HL-60 (cell line): ENCODE data around the gene HHAT.

Experiments
- GABPA ChIP-seq: IDR thresholded peaks from 2 replicates; pipeline ENCODE4 v1.6.1; 2012; ENCODE audit warnings: low read depth
- POLR2AphosphoS5 ChIP-seq: IDR thresholded peaks from 2 replicates; pipeline ENCODE4 v1.6.1; 2012; ENCODE audit warnings: low read depth
- TF ChIP-seq, protein P1 (sequence below): IDR thresholded peaks from one replicate; pipeline ENCODE4 v1.5.1; 2011; ENCODE audit warnings: low read length, control low read depth, inconsistent platforms; ENCODE audit not compliant: insufficient read depth
- TF ChIP-seq, protein P2 (sequence below): IDR thresholded peaks from 2 replicates; pipeline ENCODE4 v1.6.1; 2012; ENCODE audit warnings: low read depth; ENCODE audit not compliant: insufficient replicate concordance

DNA sequence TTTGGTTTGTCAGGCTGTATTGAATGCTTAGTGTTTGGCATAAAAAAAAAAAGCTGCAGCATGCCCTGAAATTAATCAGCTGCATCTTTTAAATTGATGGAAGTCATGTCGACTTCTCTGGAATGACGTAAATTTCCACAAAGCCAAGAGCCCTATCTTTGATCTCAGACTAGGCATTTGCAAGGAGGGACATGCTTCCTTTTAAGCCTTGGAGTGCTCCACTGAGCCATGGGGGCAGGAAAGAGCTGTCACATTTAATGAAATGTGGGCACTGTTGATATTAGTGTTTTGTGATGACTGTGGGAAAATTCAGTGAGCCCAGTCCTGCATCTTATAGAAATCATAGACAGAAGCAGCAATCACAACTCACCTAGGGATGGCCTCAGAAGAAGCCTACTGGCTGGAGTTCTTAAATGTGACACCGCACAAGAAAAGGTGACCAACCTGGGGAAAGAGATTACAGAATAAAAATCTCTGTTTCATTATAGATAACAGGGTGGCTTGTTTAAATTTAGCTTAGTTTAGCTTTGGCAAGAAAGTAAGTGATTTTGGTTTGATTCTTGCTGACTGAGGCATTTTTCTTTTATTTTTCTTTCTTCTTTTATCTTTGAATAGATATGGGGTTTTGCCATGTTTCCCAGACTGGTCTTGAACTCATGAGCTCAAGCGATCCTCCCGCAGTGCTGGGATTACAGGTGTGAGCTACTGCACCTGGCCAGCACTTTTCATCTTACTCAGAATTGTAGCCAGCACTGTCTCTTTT lies 188.2 kb downstream of the HHAT start:
- TF ChIP-seq, protein P1, sequence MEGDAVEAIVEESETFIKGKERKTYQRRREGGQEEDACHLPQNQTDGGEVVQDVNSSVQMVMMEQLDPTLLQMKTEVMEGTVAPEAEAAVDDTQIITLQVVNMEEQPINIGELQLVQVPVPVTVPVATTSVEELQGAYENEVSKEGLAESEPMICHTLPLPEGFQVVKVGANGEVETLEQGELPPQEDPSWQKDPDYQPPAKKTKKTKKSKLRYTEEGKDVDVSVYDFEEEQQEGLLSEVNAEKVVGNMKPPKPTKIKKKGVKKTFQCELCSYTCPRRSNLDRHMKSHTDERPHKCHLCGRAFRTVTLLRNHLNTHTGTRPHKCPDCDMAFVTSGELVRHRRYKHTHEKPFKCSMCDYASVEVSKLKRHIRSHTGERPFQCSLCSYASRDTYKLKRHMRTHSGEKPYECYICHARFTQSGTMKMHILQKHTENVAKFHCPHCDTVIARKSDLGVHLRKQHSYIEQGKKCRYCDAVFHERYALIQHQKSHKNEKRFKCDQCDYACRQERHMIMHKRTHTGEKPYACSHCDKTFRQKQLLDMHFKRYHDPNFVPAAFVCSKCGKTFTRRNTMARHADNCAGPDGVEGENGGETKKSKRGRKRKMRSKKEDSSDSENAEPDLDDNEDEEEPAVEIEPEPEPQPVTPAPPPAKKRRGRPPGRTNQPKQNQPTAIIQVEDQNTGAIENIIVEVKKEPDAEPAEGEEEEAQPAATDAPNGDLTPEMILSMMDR, result no peak
- no peak for TF ChIP-seq POLR2AphosphoS5
- TF ChIP-seq, protein P2, sequence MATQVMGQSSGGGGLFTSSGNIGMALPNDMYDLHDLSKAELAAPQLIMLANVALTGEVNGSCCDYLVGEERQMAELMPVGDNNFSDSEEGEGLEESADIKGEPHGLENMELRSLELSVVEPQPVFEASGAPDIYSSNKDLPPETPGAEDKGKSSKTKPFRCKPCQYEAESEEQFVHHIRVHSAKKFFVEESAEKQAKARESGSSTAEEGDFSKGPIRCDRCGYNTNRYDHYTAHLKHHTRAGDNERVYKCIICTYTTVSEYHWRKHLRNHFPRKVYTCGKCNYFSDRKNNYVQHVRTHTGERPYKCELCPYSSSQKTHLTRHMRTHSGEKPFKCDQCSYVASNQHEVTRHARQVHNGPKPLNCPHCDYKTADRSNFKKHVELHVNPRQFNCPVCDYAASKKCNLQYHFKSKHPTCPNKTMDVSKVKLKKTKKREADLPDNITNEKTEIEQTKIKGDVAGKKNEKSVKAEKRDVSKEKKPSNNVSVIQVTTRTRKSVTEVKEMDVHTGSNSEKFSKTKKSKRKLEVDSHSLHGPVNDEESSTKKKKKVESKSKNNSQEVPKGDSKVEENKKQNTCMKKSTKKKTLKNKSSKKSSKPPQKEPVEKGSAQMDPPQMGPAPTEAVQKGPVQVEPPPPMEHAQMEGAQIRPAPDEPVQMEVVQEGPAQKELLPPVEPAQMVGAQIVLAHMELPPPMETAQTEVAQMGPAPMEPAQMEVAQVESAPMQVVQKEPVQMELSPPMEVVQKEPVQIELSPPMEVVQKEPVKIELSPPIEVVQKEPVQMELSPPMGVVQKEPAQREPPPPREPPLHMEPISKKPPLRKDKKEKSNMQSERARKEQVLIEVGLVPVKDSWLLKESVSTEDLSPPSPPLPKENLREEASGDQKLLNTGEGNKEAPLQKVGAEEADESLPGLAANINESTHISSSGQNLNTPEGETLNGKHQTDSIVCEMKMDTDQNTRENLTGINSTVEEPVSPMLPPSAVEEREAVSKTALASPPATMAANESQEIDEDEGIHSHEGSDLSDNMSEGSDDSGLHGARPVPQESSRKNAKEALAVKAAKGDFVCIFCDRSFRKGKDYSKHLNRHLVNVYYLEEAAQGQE, result no peak
- TF ChIP-seq GABPA, result no peak
